ENCODE data around the gene TUBB1.

DNA sequence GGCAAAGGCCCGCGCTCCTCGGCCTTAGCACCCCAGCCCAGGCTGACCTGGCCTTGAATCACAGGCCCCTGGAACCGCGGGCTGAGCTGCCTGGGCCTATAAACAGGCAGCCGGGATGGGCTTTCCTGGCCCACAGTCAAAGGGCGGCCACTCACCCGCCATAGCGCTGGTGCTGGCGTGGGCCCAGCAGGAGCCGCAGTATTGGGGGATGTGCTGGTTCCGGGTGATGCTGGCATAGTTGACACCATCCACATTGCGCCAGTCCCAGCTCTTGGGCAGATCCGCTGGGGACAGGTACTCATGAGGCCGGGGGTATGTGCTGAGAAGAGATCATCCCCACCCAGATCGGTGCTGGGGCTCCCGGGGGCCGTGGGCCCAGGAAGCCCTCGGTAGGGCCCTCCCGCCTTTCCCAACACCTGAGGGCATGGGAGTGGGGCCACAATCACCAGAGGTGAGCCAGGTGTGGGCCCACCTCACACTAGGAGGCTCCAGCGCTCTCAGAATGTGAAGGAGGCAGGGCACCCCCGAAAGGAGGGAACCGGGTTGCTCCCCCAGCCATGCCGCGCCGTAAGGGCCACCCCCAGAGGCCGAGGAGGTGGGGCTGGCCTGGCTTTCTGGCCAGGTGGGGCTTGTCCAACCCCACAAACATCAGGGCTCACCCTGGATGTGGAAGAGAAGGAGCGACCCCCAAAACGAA is 12.9 kb upstream of the TUBB1 start:
- TF ChIP-seq, protein P1, sequence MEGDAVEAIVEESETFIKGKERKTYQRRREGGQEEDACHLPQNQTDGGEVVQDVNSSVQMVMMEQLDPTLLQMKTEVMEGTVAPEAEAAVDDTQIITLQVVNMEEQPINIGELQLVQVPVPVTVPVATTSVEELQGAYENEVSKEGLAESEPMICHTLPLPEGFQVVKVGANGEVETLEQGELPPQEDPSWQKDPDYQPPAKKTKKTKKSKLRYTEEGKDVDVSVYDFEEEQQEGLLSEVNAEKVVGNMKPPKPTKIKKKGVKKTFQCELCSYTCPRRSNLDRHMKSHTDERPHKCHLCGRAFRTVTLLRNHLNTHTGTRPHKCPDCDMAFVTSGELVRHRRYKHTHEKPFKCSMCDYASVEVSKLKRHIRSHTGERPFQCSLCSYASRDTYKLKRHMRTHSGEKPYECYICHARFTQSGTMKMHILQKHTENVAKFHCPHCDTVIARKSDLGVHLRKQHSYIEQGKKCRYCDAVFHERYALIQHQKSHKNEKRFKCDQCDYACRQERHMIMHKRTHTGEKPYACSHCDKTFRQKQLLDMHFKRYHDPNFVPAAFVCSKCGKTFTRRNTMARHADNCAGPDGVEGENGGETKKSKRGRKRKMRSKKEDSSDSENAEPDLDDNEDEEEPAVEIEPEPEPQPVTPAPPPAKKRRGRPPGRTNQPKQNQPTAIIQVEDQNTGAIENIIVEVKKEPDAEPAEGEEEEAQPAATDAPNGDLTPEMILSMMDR (IDR thresholded peaks at IDR 0.05): no peak
- TF ChIP-seq POLR2A (IDR thresholded peaks at IDR 0.05): no peak
